Eye (tissue), 1 donor: ENCODE measurements around the gene SRPRA.

Experiments used
- DNase-seq: peaks from one replicate; pipeline ENCODE4 v3.0.0-alpha.2; 2015

The SRPRA gene

GRCh38 chr11:126226334-126227084, 42.2 kb downstream of the SRPRA start:
- DNase-seq = no peak

GRCh38 chr11:126225295-126225665, 43.4 kb downstream of the SRPRA start:
- no peak for DNase-seq

- DNase-seq = no peak
Observed at GRCh38 chr11:126224647-126225294, 43.9 kb downstream of the SRPRA start.

DNA sequence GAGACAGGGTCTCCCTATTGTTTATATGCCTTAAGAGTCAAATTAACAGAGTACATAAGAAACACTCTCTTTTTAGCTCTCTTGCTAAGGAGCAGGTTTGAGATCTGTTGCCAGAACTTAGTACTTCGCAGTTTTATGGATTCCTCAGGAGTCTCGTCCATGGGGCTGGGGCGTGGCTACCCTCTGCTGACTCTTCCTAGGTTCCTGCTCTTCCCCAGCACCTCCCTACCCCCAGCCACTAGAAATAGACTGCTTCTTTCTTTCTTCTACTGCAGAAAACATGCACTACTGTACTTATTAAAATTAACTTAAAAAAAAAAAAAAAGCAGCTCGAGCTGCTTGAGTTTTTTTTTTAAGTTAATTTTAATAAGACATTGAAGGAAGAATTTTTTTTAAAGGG, 49.1 kb downstream of the SRPRA start:
- DNase-seq = no peak

- DNase-seq = no peak
Observed at GRCh38 chr11:126217491-126217890, 51.2 kb downstream of the SRPRA start.

- no peak for DNase-seq
Observed at GRCh38 chr11:126216526-126217305, 52.0 kb downstream of the SRPRA start.

- DNase-seq = no peak
Observed at GRCh38 chr11:126214841-126215240, 53.9 kb downstream of the SRPRA start.

DNA sequence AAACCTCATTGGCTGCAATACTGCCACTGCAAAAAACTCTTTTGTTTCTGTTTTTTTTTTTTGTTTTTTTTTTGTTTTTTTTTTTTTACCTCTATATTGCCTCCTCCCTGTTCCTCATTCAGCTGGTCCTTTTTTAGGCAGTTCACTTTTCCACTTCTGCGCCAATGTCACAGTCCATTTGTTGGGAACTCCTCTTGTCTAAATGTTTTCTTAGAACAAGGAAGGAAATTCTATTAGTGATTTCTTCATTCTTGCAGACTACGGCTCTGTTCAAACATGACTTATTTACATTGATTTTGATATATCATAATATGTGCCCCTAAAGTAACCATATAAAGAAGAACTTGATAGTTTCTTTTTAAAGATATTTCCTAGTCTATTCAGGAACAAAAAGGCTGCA, 54.3 kb downstream of the SRPRA start:
- DNase-seq = no peak
